ENCODE data around the gene CALHM2. TPM values are rescaled to one million over a fixed set of nuclear protein-coding genes. Genes with fewer than 3 reads are reported as not detected.

The CALHM2 gene
- polyA plus RNA-seq, 2 of the 4 experiments (the other 2 are of a cell fraction): 2.5 to 2.6 TPM

DNA sequence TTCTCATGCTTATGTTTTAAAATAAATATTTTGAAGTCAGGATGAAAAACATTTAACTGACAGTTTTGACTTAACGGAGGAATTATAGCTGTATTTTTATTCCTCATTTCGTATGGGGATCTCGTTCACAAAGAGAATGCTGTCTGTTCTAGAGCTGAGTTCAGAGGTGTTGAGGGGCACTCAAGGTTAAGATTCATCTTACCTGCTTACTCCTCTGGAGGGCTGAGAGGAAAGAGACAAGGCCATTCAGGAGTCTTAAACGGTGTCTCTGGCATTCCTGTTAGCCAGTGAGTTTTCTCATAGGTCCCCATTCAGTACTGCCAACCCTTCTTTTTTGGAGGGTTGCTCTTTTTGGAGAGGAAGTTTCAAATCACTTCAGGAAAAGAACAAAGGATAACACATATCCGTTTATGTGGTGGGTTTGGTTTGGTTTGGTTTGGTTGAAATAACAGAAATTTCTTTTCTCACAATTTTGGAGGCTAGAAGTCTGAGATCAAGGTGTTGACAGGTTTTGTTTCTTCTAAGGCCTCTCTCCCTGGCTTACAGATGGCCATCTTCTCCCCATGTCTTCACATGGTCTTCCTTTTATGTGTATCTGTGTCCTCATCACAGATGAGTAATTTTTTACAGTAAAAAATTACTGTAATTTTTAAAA is 23.1 kb downstream of the CALHM2 start (continued):
- TF ChIP-seq, protein P1, sequence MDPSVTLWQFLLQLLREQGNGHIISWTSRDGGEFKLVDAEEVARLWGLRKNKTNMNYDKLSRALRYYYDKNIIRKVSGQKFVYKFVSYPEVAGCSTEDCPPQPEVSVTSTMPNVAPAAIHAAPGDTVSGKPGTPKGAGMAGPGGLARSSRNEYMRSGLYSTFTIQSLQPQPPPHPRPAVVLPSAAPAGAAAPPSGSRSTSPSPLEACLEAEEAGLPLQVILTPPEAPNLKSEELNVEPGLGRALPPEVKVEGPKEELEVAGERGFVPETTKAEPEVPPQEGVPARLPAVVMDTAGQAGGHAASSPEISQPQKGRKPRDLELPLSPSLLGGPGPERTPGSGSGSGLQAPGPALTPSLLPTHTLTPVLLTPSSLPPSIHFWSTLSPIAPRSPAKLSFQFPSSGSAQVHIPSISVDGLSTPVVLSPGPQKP (IDR thresholded peaks at IDR 0.05; ENCODE audit: low read depth, low read length): no peak
- TF ChIP-seq SMC3 (IDR thresholded peaks at IDR 0.05) (no peak), POLR2A (IDR thresholded peaks at IDR 0.05; ENCODE audit: low read length) (no peak), RNF2 (IDR thresholded peaks at IDR 0.05; ENCODE audit: borderline replicate concordance, low read depth) (no peak), JUNB (IDR thresholded peaks at IDR 0.05) (no peak), RAD21 (conservative IDR thresholded peaks at IDR 0.05 in 1 of 2, IDR thresholded peaks at IDR 0.05 in 1 of 2) (no peak)

DNA sequence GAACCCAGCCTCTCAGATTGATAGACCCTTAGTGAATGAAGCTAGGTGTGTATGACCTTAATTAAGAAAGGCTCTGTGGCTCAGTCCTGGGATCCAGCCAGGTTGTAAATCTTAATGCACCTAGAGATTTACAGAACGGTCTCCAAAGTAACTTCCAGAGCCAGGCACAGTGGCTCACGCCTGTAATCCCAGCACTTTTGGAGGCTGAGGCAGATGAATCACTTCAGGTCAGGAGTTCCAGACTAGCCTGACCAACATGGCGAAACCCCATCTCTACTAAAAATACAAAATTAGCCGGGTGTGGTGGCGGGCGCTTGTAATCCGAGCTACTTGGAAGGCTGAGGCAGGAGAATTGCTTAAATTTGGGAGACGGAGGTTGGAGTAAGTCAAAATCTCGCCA is 24.3 kb downstream of the CALHM2 start:
- 93% methylated on average over 9 of the region's 9 CpGs for WGBS (ENCODE audit: missing lambda C conversion rate)

DNA sequence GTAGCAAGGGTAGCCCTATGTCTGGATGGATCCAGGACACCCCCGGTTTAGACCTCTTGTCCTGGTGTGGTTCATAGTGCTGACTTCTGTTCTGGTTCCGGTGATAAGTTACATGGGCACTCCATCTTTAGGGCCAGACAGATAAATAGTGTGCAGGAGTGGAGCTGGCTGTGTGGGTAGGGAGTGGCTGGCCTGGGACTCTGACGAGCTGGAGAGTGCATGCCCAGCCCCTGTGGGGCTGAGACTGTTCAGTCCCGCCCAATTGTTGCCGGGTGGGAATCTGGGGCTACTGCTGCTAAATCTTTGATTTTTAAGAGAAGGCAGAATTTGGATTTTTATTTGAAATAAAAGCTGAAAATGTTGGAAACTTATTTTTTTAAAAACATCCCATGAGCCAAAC is 28.4 kb downstream of the CALHM2 start:
- H3K4me1 ChIP-seq: no peaks in the 10 kb centered on the region
- no peaks in the 10 kb centered on the region for H3K9me3 ChIP-seq
- TF ChIP-seq RCOR1 (IDR thresholded peaks at IDR 0.05; ENCODE audit: low read depth, low read length): no peak
- no peak for TF ChIP-seq HOXA7 (CRISPR knock-in tag; IDR thresholded peaks at IDR 0.05)
- TF ChIP-seq POLR2A (IDR thresholded peaks at IDR 0.05; ENCODE audit: low read length): no peak
- no peak for TF ChIP-seq NPAS2 (CRISPR knock-in tag; IDR thresholded peaks at IDR 0.05; ENCODE audit: borderline replicate concordance)
- TF ChIP-seq, protein P2, sequence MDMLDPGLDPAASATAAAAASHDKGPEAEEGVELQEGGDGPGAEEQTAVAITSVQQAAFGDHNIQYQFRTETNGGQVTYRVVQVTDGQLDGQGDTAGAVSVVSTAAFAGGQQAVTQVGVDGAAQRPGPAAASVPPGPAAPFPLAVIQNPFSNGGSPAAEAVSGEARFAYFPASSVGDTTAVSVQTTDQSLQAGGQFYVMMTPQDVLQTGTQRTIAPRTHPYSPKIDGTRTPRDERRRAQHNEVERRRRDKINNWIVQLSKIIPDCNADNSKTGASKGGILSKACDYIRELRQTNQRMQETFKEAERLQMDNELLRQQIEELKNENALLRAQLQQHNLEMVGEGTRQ (IDR thresholded peaks at IDR 0.05): no peak
- TF ChIP-seq FOSB (CRISPR knock-in tag; IDR thresholded peaks at IDR 0.05): no peak
- TF ChIP-seq EHF (CRISPR knock-in tag; IDR thresholded peaks at IDR 0.05): no peak
- no peak for TF ChIP-seq SREBF2 (IDR thresholded peaks at IDR 0.05)
- TF ChIP-seq ESRRA (IDR thresholded peaks at IDR 0.05; ENCODE audit: borderline replicate concordance, low read length): no peak
- TF ChIP-seq KDM5A (IDR thresholded peaks at IDR 0.05): no peak
- no peak for TF ChIP-seq CHD4 (IDR thresholded peaks at IDR 0.05; ENCODE audit: borderline replicate concordance)
- TF ChIP-seq HDAC2 (IDR thresholded peaks at IDR 0.05): no peak
- ChIA-PET POLR2A (no interaction called here), CTCF (interaction anchor here (0.7 to 4.5 kb wide), 5 partner anchors 8 to 169 kb away, joined by 3 to 37 read pairs (median 4); no protein-coding TSS in a partner anchor)
- WGBS (ENCODE audit: missing lambda C conversion rate): 95% methylated on average over 5 of the region's 5 CpGs
- H3K4me3 ChIP-seq: no peak overlapping the region
- FAIRE-seq (no peak), ATAC-seq (no peak), DNase-seq (ENCODE audit: low read depth in 1 of 2, low spot score in 1 of 2) (no peak)
- H3K4me2 ChIP-seq: no peak overlapping the region
- no peak overlapping the region for H3K27ac ChIP-seq

More for the DNA sequence above, 24.3 kb downstream of the CALHM2 start:
- FAIRE-seq: no peak
- Histone ChIP-seq H3K9me3 (no peaks in the 10 kb centered on the region), H3K4me3 (no peak overlapping the region), H3K4me1 (peaks cover 7% of the 10 kb centered on the region; the same call in 2 of the 3 replicates), H3K27ac (no peak overlapping the region), H3K4me2 (no peak overlapping the region)
- CTCF ChIA-PET: interaction anchor here (0.7 to 4.5 kb wide), 4 partner anchors 12 to 166 kb away, joined by 3 to 37 read pairs (median 6); no protein-coding TSS in a partner anchor
- POLR2A ChIA-PET: no interaction called here
- no peak for ATAC-seq
- no peak for DNase-seq (ENCODE audit: low read depth in 1 of 2, low spot score in 1 of 2)
- TF ChIP-seq EHMT2 (IDR thresholded peaks at IDR 0.05; ENCODE audit: low read depth) (no peak), HDAC2 (IDR thresholded peaks at IDR 0.05) (no peak), KDM5A (IDR thresholded peaks at IDR 0.05) (no peak), NPAS2 (CRISPR knock-in tag; IDR thresholded peaks at IDR 0.05; ENCODE audit: borderline replicate concordance) (no peak), CEBPB (IDR thresholded peaks at IDR 0.05) (no peak), HOXB5 (CRISPR knock-in tag; IDR thresholded peaks at IDR 0.05) (no peak), ESRRA (IDR thresholded peaks at IDR 0.05; ENCODE audit: borderline replicate concordance, low read length) (no peak), TFCP2L1 (CRISPR knock-in tag; IDR thresholded peaks at IDR 0.05) (no peak), NR3C1 (IDR thresholded peaks at IDR 0.05) (no peak), ZFP36 (IDR thresholded peaks at IDR 0.05; ENCODE audit: borderline replicate concordance, partially characterized antibody) (no peak), MAFK (IDR thresholded peaks at IDR 0.05; ENCODE audit: partially characterized antibody) (no peak), ZC3H11A (IDR thresholded peaks at IDR 0.05) (no peak), RARB (CRISPR knock-in tag; IDR thresholded peaks at IDR 0.05) (no peak), RNF2 (IDR thresholded peaks at IDR 0.05; ENCODE audit: borderline replicate concordance, low read depth) (no peak)
- TF ChIP-seq, protein P3, sequence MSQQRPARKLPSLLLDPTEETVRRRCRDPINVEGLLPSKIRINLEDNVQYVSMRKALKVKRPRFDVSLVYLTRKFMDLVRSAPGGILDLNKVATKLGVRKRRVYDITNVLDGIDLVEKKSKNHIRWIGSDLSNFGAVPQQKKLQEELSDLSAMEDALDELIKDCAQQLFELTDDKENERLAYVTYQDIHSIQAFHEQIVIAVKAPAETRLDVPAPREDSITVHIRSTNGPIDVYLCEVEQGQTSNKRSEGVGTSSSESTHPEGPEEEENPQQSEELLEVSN (IDR thresholded peaks at IDR 0.05; ENCODE audit: borderline replicate concordance, low read depth): no peak
- TF ChIP-seq, protein P4, sequence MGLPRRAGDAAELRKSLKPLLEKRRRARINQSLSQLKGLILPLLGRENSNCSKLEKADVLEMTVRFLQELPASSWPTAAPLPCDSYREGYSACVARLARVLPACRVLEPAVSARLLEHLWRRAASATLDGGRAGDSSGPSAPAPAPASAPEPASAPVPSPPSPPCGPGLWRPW (IDR thresholded peaks at IDR 0.05): no peak
